OCI-LY3 (cell line): ENCODE results near the gene TUBGCP6.

Experiments
- EZH2phosphoT487 ChIP-seq: fragments of 200-600 bp; shearing (Covaris generic); IDR thresholded peaks from 2 replicates; pipeline ENCODE4 v1.6.1; 2018; ENCODE audit warnings: antibody characterized with exemption, mixed run types, low read depth
- TF ChIP-seq, protein P1 (sequence below): fragments of 200-600, 300-600 bp; sonication (generic); IDR thresholded peaks from 2 replicates; pipeline ENCODE4 v1.5.1; 2014; ENCODE audit warnings: antibody characterized with exemption, low read length, low read depth

DNA sequence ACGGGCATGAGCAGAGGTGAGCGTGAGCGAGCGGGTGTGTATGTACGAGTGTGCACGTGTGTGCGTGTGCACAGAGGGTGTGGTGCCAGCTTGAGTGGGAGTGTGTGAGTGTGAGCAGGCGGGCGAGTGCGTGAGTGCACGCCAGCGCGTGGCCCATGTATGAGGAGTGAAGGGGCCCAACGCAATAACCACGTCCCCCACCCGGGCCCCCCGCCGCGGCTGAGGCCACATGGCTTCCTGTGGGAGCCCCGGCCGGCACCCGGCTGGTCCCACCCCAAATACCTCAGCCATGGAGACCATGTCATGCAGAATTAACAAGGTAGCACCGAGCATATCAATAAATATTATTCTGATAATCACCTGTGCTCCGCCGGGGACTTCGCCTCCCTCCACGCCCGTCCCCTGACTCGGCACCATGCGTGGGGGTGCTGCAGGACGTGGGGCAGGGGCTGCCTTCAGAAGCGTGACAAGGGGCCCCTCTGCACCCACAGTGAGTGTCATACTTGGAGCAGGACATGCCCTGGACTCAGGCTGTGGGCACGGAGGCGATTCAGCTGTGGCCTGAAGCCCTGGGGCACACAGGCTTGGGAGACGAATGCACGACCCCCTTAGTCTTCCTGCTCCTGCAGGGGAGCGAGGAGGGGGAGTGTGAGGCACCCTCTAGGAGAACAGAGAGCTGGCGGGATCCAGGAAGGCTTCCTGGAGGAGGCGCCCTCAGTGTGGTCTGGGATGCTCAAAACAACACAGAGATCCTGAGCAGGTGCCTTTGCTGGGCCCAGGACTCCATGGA, 64.7 kb downstream of the TUBGCP6 start:
- TF ChIP-seq, protein P1, sequence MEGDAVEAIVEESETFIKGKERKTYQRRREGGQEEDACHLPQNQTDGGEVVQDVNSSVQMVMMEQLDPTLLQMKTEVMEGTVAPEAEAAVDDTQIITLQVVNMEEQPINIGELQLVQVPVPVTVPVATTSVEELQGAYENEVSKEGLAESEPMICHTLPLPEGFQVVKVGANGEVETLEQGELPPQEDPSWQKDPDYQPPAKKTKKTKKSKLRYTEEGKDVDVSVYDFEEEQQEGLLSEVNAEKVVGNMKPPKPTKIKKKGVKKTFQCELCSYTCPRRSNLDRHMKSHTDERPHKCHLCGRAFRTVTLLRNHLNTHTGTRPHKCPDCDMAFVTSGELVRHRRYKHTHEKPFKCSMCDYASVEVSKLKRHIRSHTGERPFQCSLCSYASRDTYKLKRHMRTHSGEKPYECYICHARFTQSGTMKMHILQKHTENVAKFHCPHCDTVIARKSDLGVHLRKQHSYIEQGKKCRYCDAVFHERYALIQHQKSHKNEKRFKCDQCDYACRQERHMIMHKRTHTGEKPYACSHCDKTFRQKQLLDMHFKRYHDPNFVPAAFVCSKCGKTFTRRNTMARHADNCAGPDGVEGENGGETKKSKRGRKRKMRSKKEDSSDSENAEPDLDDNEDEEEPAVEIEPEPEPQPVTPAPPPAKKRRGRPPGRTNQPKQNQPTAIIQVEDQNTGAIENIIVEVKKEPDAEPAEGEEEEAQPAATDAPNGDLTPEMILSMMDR = no peak
- no peak for TF ChIP-seq EZH2phosphoT487
